GM12864 (cell line): ENCODE measurements around the gene SCAF4.

ENCODE experiments used
- DNase-seq: peaks from one replicate; pipeline ENCODE4 v3.0.0-alpha.2; 2011; ENCODE audit warnings: low read depth
- H3K4me3 ChIP-seq: 2 replicates; pipeline ENCODE4 v1.5.1; 2011; ENCODE audit warnings: mild to moderate bottlenecking, low read depth, low read length, control low read depth
- CTCF ChIP-seq: IDR thresholded peaks from 2 replicates; pipeline ENCODE4 v1.5.1; 2011; ENCODE audit warnings: low read depth, mild to moderate bottlenecking, moderate library complexity, low read length, control low read depth, inconsistent platforms; ENCODE audit errors: missing control alignments

The SCAF4 gene

GRCh38 chr21:31728952-31729351 is 3.0 kb downstream of the SCAF4 start:
- TF ChIP-seq CTCF = no peak
- DNase-seq = no peak
- no peak overlapping the region for H3K4me3 ChIP-seq

- no peak for TF ChIP-seq CTCF
- DNase-seq = no peak
- no peak overlapping the region for H3K4me3 ChIP-seq
These were observed 3.7 kb downstream of the SCAF4 start for GRCh38 chr21:31728191-31728590.

GRCh38 chr21:31727181-31727580 is 4.7 kb downstream of the SCAF4 start:
- TF ChIP-seq CTCF = no peak
- no peak overlapping the region for H3K4me3 ChIP-seq
- no peak for DNase-seq

GRCh38 chr21:31726407-31726806 is 5.5 kb downstream of the SCAF4 start:
- no peak overlapping the region for H3K4me3 ChIP-seq
- no peak for DNase-seq
- no peak for TF ChIP-seq CTCF

- TF ChIP-seq CTCF = no peak
These were observed 6.6 kb downstream of the SCAF4 start for GRCh38 chr21:31725202-31725839.

DNA sequence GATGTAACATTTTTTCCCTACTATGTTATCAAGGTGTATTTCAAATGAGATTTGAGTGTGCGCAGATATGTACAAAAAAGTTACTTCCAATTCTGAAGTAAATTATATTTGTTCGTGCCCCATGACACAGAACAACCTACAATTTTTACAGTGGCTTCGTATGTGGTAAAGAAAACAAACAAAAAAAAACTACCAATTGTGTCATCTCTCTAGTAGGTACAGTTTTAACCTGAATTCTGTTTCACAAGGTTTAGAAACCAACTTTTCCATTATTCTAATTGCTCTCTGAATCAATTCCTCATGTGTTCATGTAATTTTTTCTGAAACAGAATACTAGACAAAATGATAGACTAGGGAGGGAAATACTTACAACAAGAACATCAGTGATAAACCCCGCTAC is 7.4 kb downstream of the SCAF4 start:
- H3K4me3 ChIP-seq = no peak overlapping the region
- TF ChIP-seq CTCF = no peak
- DNase-seq = no peak

More at GRCh38 chr21:31725202-31725839, 6.6 kb downstream of the SCAF4 start:
- DNase-seq = no peak
- H3K4me3 ChIP-seq = no peak overlapping the region

GRCh38 chr21:31721381-31721780 is 10.5 kb downstream of the SCAF4 start:
- no peak for DNase-seq
- TF ChIP-seq CTCF = no peak
- no peak overlapping the region for H3K4me3 ChIP-seq
